Measurements from ENCODE around the gene KRT35. TPM values are rescaled to one million over a fixed set of nuclear protein-coding genes. Genes with fewer than 3 reads are reported as not detected.

KRT35 gene
- total and polyA plus RNA-seq, 12 donors, result not detected

DNA sequence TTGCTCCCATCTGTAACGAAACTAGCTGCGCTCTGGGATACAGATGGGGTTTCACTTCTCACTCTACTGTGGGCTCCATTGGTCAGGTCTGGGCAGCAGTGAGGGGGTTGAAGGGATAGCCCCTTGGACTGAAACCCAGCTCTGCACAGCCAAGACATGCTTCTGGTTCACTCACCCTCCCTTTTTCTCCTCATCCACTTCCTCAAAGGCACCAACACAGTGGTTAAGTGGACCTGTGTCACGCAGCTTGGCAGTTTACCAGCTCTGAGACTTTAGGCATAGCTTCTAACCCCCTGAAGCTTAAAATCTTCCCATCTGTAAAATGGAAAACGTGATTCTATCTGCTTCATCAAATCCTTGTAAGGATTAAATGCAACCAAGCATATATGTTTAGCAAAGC is 28.7 kb downstream of the KRT35 start:
- H3K27ac ChIP-seq, result no peak overlapping the region
- no peaks in the 10 kb centered on the region for H3K36me3 ChIP-seq
- H3K4me1 ChIP-seq, result no peaks in the 10 kb centered on the region
- ATAC-seq (no peak), DNase-seq (no peak)
- WGBS, 2 donors, result 62 to 68% methylated on average over 4 of the region's 4 CpGs
- intact Hi-C loops (cut with DNase I), result loop anchor here in 1 of 10 donors (10.0 kb wide), 1 partner anchor 57 kb away; the partner anchor contains the start of gene KRT31
- no peak overlapping the region for H3K4me3 ChIP-seq
- TF ChIP-seq, protein P1, sequence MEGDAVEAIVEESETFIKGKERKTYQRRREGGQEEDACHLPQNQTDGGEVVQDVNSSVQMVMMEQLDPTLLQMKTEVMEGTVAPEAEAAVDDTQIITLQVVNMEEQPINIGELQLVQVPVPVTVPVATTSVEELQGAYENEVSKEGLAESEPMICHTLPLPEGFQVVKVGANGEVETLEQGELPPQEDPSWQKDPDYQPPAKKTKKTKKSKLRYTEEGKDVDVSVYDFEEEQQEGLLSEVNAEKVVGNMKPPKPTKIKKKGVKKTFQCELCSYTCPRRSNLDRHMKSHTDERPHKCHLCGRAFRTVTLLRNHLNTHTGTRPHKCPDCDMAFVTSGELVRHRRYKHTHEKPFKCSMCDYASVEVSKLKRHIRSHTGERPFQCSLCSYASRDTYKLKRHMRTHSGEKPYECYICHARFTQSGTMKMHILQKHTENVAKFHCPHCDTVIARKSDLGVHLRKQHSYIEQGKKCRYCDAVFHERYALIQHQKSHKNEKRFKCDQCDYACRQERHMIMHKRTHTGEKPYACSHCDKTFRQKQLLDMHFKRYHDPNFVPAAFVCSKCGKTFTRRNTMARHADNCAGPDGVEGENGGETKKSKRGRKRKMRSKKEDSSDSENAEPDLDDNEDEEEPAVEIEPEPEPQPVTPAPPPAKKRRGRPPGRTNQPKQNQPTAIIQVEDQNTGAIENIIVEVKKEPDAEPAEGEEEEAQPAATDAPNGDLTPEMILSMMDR (IDR thresholded peaks at IDR 0.05), result no peak
- peaks cover 0 to 45% (median 23%) of the 10 kb centered on the region in 7 donors for H3K27me3 ChIP-seq
- peaks cover 0 to 10% (median 0%) of the 10 kb centered on the region in 11 donors for H3K9me3 ChIP-seq

DNA sequence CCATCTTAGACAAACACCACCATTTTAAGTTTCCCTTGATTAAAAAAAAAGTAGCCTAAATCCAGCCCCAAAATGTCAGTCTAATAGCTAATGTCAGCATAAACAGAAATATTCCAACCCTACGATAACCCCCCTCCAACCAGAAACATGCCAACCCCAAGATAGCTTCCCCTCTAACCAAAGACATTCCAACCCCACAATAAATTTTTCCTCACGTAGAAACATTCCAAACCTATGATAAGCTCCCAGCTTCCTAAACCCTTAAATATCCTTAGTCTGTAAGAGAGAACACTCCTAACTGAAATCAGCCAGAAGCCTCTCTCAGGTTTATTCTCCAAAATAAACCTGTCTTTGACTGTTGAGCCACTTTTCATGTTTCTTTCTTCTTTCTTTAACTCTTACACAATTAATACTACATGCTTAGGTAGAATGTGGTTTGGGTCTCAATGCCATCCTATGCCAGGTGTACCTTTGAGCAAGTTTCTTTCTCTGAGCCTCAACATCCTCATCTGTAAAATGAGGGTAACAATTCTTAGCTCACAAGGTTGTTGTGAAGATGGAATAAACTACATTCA is 29.7 kb downstream of the KRT35 start:
- Histone ChIP-seq H3K4me1 (no peaks in the 10 kb centered on the region), H3K4me3 (no peak overlapping the region), H3K9me3 (peaks cover 0 to 10% (median 0%) of the 10 kb centered on the region in 11 donors), H3K27ac (no peak overlapping the region), H3K36me3 (no peaks in the 10 kb centered on the region), H3K27me3 (peaks cover 0 to 47% (median 23%) of the 10 kb centered on the region in 7 donors)
- WGBS, 2 donors, result 57 to 62% methylated on average over 2 of the region's 2 CpGs
- intact Hi-C loops (cut with DNase I), result loop anchor here in 1 of 10 donors (10.0 kb wide), 1 partner anchor 56 kb away; the partner anchor contains the start of gene KRT31
- DNase-seq (no peak), ATAC-seq (no peak)
- TF ChIP-seq, protein P1 (IDR thresholded peaks at IDR 0.05), result no peak

DNA sequence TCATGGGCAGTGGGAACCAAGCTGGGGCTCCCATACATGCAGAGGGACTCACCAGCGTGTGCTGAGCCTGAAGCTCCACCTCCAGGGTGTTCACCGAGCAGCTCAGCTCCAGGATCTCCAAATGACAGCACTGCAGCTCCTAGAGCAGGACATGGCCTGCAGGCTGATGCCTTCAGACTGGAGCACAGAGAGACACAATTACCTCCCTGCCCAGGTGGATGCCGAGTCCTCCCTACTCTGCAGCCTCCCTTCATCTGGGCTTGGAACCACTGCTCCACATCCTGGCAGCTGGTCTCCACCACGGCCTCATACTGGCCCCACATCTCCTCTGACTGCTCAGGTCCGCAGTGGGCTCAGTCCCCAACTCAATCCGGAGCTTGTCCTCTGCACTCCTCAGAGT is 31.9 kb downstream of the KRT35 start:
- Histone ChIP-seq H3K36me3 (no peaks in the 10 kb centered on the region), H3K9me3 (peaks cover 0 to 19% (median 0%) of the 10 kb centered on the region in 11 donors), H3K4me3 (no peak overlapping the region), H3K27me3 (peaks cover 0 to 60% (median 25%) of the 10 kb centered on the region in 7 donors), H3K4me1 (no peaks in the 10 kb centered on the region), H3K27ac (no peak overlapping the region)
- DNase-seq (no peak), ATAC-seq (no peak)
- intact Hi-C loops (cut with DNase I), result no loop called here
- WGBS, 2 donors, result 80 to 83% methylated on average over 6 of the region's 6 CpGs
- TF ChIP-seq, protein P1 (IDR thresholded peaks at IDR 0.05), result no peak

DNA sequence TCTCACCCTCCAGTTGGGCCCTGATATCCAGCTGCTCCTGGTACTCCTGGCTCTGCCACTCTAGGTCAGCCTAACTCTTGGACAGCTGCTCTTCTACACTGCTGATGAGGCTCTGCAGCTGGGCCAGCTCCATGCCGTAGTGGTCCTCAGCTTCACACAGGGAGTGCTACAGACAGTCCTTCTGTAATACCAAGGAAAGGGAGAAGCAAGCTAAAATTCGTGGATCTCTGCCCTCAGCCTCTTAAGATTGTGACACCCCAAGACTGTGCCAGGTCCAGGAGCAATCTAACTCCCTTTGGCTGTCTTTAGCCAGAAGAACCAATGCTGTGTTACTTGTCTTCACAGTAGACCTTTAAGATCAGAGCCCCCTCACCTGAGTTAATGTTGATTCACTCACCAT is 32.4 kb downstream of the KRT35 start:
- DNase-seq (no peak), ATAC-seq (peak in 1 of 8 donors; percentile 13)
- TF ChIP-seq, protein P1 (IDR thresholded peaks at IDR 0.05), result no peak
- H3K4me3 ChIP-seq, result no peak overlapping the region
- H3K27me3 ChIP-seq, result peaks cover 0 to 58% (median 27%) of the 10 kb centered on the region in 7 donors
- WGBS, 2 donors, result 41 to 52% methylated on average over 2 of the region's 2 CpGs
- peaks cover 0 to 19% (median 0%) of the 10 kb centered on the region in 11 donors for H3K9me3 ChIP-seq
- H3K27ac ChIP-seq, result no peak overlapping the region
- H3K36me3 ChIP-seq, result no peaks in the 10 kb centered on the region
- intact Hi-C loops (cut with DNase I), result no loop called here
- no peaks in the 10 kb centered on the region for H3K4me1 ChIP-seq
